ENCODE results near the gene CYREN. TPM values are rescaled to one million over a fixed set of nuclear protein-coding genes. Genes with fewer than 3 reads are reported as not detected.

CYREN gene
- total RNA-seq, 2 experiments from 2014 or later, result 69.4 to 81.9 TPM

DNA sequence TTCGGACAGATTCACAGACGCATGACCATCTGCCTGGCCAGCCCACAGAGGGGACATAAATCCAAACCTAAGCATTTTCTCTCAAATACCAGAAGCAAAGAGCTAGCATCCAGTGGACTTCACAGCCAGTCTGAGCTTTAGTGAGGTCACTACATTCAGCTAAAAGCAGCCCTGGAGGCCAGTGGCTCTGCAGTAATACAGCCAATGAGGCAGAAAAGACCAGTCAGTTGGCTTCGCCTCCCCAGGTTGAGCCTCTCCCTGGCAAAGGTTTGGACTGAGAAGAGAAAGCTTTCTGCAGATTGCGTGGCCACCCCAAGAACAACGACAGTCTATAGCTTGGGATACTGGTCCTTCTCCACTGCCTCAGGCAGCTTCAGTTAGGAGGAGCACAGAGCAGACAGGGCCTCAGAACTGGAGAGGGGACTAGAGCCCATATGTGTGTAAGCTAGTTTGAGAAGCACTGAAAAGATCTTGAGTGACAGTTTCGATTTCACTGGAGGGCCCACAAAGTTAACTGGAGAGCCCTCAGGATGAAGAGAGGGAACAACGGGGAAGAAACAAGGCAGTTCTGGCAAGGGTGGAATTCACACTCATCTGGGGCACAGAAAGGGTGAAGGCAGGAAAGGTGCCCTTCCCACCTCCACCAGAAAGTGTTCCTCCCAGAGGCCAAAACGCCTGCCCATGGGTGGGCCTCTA, 37.0 kb upstream of the CYREN start:
- no peaks in the 10 kb centered on the region for H3K9me2 ChIP-seq (ENCODE audit: insufficient read depth, low read length)
- peaks cover 6% of the 10 kb centered on the region for H3K4me1 ChIP-seq (ENCODE audit: insufficient read depth, low read length, poor library complexity, severe bottlenecking)
- no peak overlapping the region for H3K4me3 ChIP-seq (ENCODE audit: low read depth, low read length, poor library complexity, severe bottlenecking)
- TF ChIP-seq, protein P1, sequence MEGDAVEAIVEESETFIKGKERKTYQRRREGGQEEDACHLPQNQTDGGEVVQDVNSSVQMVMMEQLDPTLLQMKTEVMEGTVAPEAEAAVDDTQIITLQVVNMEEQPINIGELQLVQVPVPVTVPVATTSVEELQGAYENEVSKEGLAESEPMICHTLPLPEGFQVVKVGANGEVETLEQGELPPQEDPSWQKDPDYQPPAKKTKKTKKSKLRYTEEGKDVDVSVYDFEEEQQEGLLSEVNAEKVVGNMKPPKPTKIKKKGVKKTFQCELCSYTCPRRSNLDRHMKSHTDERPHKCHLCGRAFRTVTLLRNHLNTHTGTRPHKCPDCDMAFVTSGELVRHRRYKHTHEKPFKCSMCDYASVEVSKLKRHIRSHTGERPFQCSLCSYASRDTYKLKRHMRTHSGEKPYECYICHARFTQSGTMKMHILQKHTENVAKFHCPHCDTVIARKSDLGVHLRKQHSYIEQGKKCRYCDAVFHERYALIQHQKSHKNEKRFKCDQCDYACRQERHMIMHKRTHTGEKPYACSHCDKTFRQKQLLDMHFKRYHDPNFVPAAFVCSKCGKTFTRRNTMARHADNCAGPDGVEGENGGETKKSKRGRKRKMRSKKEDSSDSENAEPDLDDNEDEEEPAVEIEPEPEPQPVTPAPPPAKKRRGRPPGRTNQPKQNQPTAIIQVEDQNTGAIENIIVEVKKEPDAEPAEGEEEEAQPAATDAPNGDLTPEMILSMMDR (conservative IDR thresholded peaks at IDR 0.05; ENCODE audit: low read length), result no peak
- TF ChIP-seq EZH2phosphoT487 (IDR thresholded peaks at IDR 0.05; ENCODE audit: borderline replicate concordance, low read depth, low read length), result no peak
- no peak overlapping the region for H3K27ac ChIP-seq (ENCODE audit: low read depth, low read length, poor library complexity, severe bottlenecking)
- peaks cover 4% of the 10 kb centered on the region; the same call in 1 of the 2 replicates for H3K36me3 ChIP-seq (ENCODE audit: insufficient read depth, low read length)
- H3K9me3 ChIP-seq (ENCODE audit: low read length), result no peaks in the 10 kb centered on the region
- H4K20me1 ChIP-seq (ENCODE audit: insufficient read depth, low read length), result no peaks in the 10 kb centered on the region
- H3K4me2 ChIP-seq (ENCODE audit: low read length), result no peak overlapping the region
- CTCF ChIA-PET (ENCODE audit: unreplicated experiment), result no interaction called here
- no peaks in the 10 kb centered on the region for H3K79me2 ChIP-seq (ENCODE audit: insufficient read depth, low read depth, low read length)
- intact Hi-C loops (cut with micrococcal nuclease; ENCODE audit: unreplicated experiment), result no loop called here
- H2AFZ ChIP-seq (ENCODE audit: low read length), result no peak overlapping the region
- DNase-seq (ENCODE audit: low spot score), result no peak
- BruUV-seq (replicated peaks), result no TSS peak
- POLR2A ChIA-PET, result interaction anchor here (0.6 kb wide), 1 partner anchor 16 kb away, joined by 3 read pairs; no protein-coding TSS in a partner anchor

DNA sequence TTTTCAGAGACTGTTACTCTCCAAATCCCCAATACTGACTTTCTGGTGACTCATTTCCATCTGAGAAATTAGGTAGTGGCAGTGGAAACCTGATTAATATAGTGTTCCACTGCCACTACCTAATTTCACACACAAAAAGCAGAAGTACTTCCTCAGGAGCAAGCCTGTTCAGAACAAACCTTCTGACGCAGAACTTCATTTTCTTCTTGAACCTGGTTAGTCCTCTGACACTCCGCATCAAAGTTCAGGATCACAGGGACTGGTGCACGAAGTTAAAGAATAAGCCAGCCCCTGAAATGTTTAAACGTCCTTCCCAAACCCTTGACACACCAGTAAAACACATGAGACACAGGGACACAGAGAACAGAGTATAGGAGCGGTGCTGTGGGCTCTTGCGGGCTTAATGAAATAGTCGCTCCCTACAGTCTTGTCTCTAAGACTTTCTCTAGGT, 36.5 kb upstream of the CYREN start:
- no peaks in the 10 kb centered on the region for H3K9me2 ChIP-seq (ENCODE audit: insufficient read depth, low read length)
- H3K4me2 ChIP-seq (ENCODE audit: low read length), result no peak overlapping the region
- CTCF ChIA-PET (ENCODE audit: unreplicated experiment), result no interaction called here
- no peak overlapping the region for H2AFZ ChIP-seq (ENCODE audit: low read length)
- intact Hi-C loops (cut with micrococcal nuclease; ENCODE audit: unreplicated experiment), result no loop called here
- H3K4me1 ChIP-seq (ENCODE audit: insufficient read depth, low read length, poor library complexity, severe bottlenecking), result peaks cover 6% of the 10 kb centered on the region
- H3K79me2 ChIP-seq (ENCODE audit: insufficient read depth, low read depth, low read length), result no peaks in the 10 kb centered on the region
- H3K36me3 ChIP-seq (ENCODE audit: insufficient read depth, low read length), result peaks cover 4% of the 10 kb centered on the region; the same call in 1 of the 2 replicates
- TF ChIP-seq, protein P1 (conservative IDR thresholded peaks at IDR 0.05; ENCODE audit: low read length), result no peak
- TF ChIP-seq EZH2phosphoT487 (IDR thresholded peaks at IDR 0.05; ENCODE audit: borderline replicate concordance, low read depth, low read length), result no peak
- DNase-seq (ENCODE audit: low spot score), result no peak
- no peaks in the 10 kb centered on the region for H3K9me3 ChIP-seq (ENCODE audit: low read length)
- H4K20me1 ChIP-seq (ENCODE audit: insufficient read depth, low read length), result no peaks in the 10 kb centered on the region
- POLR2A ChIA-PET, result interaction anchor here (0.6 kb wide), 1 partner anchor 16 kb away, joined by 3 read pairs; no protein-coding TSS in a partner anchor
- no TSS peak for BruUV-seq (replicated peaks)
- no peak overlapping the region for H3K27ac ChIP-seq (ENCODE audit: low read depth, low read length, poor library complexity, severe bottlenecking)
- H3K4me3 ChIP-seq (ENCODE audit: low read depth, low read length, poor library complexity, severe bottlenecking), result no peak overlapping the region

DNA sequence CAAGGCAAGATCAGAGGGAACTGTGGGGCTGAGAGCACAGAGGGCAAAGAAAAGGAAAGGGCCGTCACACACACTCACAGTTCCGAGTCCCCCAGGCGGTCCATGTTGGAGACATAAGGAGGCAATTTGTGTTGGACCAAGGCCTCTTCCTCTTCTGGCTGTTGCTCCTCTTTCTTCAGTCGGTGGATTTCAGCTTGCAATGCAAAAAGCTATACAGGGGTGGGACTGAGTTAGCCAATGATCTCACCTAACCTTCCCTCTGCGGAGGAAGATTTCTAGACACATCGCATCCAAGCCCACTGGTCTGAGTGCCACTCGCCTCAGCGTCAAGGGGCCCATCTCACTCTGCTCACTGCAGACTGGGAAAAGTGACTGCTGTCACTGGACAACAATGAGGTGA, 35.3 kb upstream of the CYREN start:
- Histone ChIP-seq H3K79me2 (ENCODE audit: insufficient read depth, low read depth, low read length) (no peaks in the 10 kb centered on the region), H3K4me2 (ENCODE audit: low read length) (no peak overlapping the region), H3K9me3 (ENCODE audit: low read length) (no peaks in the 10 kb centered on the region), H3K4me3 (ENCODE audit: low read depth, low read length, poor library complexity, severe bottlenecking) (no peak overlapping the region), H3K4me1 (ENCODE audit: insufficient read depth, low read length, poor library complexity, severe bottlenecking) (peaks cover 6% of the 10 kb centered on the region), H3K9me2 (ENCODE audit: insufficient read depth, low read length) (no peaks in the 10 kb centered on the region), H3K36me3 (ENCODE audit: insufficient read depth, low read length) (peaks cover 4% of the 10 kb centered on the region; the same call in 1 of the 2 replicates), H3K27ac (ENCODE audit: low read depth, low read length, poor library complexity, severe bottlenecking) (no peak overlapping the region), H2AFZ (ENCODE audit: low read length) (no peak overlapping the region), H4K20me1 (ENCODE audit: insufficient read depth, low read length) (no peaks in the 10 kb centered on the region)
- BruUV-seq (replicated peaks), result no TSS peak
- no peak for TF ChIP-seq EZH2phosphoT487 (IDR thresholded peaks at IDR 0.05; ENCODE audit: borderline replicate concordance, low read depth, low read length)
- TF ChIP-seq, protein P1 (conservative IDR thresholded peaks at IDR 0.05; ENCODE audit: low read length), result no peak
- intact Hi-C loops (cut with micrococcal nuclease; ENCODE audit: unreplicated experiment), result no loop called here
- ChIA-PET POLR2A (no interaction called here), CTCF (ENCODE audit: unreplicated experiment) (no interaction called here)
- DNase-seq (ENCODE audit: low spot score), result no peak
